BLaER1 (cell line): ENCODE results near the gene PIGQ.

Experiments
- H3K27ac ChIP-seq: shearing (Covaris generic); formaldehyde crosslinking; 2 replicates; pipeline ENCODE4 v1.8.1; 2022
- H3K27me3 ChIP-seq: shearing (Covaris generic); formaldehyde crosslinking; 2 replicates; pipeline ENCODE4 v1.8.1; 2022
- H3K36me3 ChIP-seq: shearing (Covaris generic); formaldehyde crosslinking; 2 replicates; pipeline ENCODE4 v1.8.1; 2022
- H3K4me1 ChIP-seq: shearing (Covaris generic); formaldehyde crosslinking; 2 replicates; pipeline ENCODE4 v1.8.1; 2022
- H3K4me2 ChIP-seq: shearing (Covaris generic); formaldehyde crosslinking; 2 replicates; pipeline ENCODE4 v1.8.1; 2022
- H3K4me3 ChIP-seq: shearing (Covaris generic); formaldehyde crosslinking; 2 replicates; pipeline ENCODE4 v1.8.1; 2022
- H3K9ac ChIP-seq: shearing (Covaris generic); formaldehyde crosslinking; 2 replicates; pipeline ENCODE4 v1.8.1; 2022
- H3K9me3 ChIP-seq: shearing (Covaris generic); formaldehyde crosslinking; 2 replicates; pipeline ENCODE4 v1.8.1; 2022
- H4K20me1 ChIP-seq: shearing (Covaris generic); formaldehyde crosslinking; 2 replicates; pipeline ENCODE4 v1.8.1; 2022
- Cebpa-rat ChIP-seq: shearing (Covaris generic); IDR thresholded peaks from 2 replicates; pipeline ENCODE4 v1.8.1; 2022

The PIGQ gene

DNA sequence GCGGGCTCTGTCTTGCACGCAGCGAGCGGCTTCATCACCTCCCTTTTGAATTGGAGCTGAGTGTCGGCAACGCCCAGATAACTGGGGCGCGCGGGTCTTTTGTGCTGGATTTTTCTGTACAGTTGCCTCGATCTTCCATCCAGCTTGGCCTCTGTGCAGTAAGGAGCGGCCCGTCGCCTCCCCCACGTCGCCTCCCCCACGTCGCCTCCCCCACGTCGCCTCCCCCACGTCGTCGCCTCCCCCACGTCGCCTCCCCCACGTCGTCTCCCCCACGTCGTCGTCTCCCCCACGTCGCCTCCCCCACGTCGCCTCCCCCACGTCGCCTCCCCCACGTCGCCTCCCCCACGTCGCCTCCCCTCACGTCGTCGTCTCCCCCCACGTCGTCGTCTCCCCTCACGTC, 25.3 kb upstream of the PIGQ start:
- TF ChIP-seq Cebpa-rat, result no peak
- H3K4me1 ChIP-seq, result peaks cover 67% of the 10 kb centered on the region

GRCh38 chr16:546909-547770, 22.6 kb upstream of the PIGQ start:
- H3K9ac ChIP-seq, result peak overlapping the region; percentile 41; the same call in 1 of the 2 replicates
- peak overlapping the region; percentile 53 for H3K4me3 ChIP-seq

More for the DNA sequence above, 25.3 kb upstream of the PIGQ start:
- peak overlapping the region; percentile 58; the same call in 1 of the 2 replicates for H3K27ac ChIP-seq
- no peaks in the 10 kb centered on the region for H3K9me3 ChIP-seq
- no peak overlapping the region for H3K4me3 ChIP-seq
- peaks cover 91% of the 10 kb centered on the region for H4K20me1 ChIP-seq
- H3K27me3 ChIP-seq, result no peaks in the 10 kb centered on the region
- H3K9ac ChIP-seq, result peak overlapping the region; percentile 55
- peak overlapping the region; percentile 71 for H3K4me2 ChIP-seq
- peaks cover 62% of the 10 kb centered on the region for H3K36me3 ChIP-seq

DNA sequence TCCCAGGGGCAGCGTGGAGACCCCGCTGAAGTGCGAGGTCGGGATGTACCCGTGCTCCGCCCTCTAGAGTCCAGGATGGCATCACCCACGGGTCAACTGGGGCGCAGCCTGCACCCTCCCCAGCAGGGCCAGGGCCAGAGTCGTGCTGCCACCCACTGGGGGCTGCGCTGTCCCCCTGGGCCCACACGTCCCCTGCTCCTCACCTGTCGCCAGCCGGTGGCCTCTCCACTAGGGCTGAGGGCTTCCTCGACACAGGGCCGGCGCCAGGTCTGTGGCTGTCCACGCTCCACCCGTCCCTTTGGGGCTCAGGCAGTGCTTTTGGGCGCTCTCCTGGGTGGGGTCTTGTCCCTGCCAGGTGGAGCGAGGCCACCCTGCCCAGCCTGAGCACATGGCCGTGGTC, 21.2 kb upstream of the PIGQ start:
- H4K20me1 ChIP-seq, result peaks cover 68% of the 10 kb centered on the region
- peak overlapping the region; percentile 71 for H3K27ac ChIP-seq
- peaks cover 64% of the 10 kb centered on the region for H3K36me3 ChIP-seq
- no peaks in the 10 kb centered on the region for H3K9me3 ChIP-seq
- no peaks in the 10 kb centered on the region for H3K27me3 ChIP-seq
- no peak for TF ChIP-seq Cebpa-rat
- H3K4me1 ChIP-seq, result peaks cover 46% of the 10 kb centered on the region
- peak overlapping the region; percentile 79 for H3K4me2 ChIP-seq
- peak overlapping the region; percentile 29; the same call in 1 of the 2 replicates for H3K9ac ChIP-seq
- H3K4me3 ChIP-seq, result no peak overlapping the region

More at GRCh38 chr16:546909-547770, 22.6 kb upstream of the PIGQ start:
- peaks cover 81% of the 10 kb centered on the region for H4K20me1 ChIP-seq
- peaks cover 62% of the 10 kb centered on the region for H3K36me3 ChIP-seq
- H3K4me1 ChIP-seq, result peaks cover 59% of the 10 kb centered on the region
- no peak for TF ChIP-seq Cebpa-rat
- peak overlapping the region; percentile 71 for H3K27ac ChIP-seq
- H3K9me3 ChIP-seq, result no peaks in the 10 kb centered on the region
- H3K4me2 ChIP-seq, result peak overlapping the region; percentile 79
- no peaks in the 10 kb centered on the region for H3K27me3 ChIP-seq

GRCh38 chr16:549544-550263, 20.1 kb upstream of the PIGQ start:
- Histone ChIP-seq H3K9me3 (no peaks in the 10 kb centered on the region), H3K9ac (no peak overlapping the region), H3K27me3 (no peaks in the 10 kb centered on the region), H4K20me1 (peaks cover 69% of the 10 kb centered on the region), H3K4me2 (no peak overlapping the region), H3K27ac (no peak overlapping the region), H3K4me3 (no peak overlapping the region), H3K4me1 (peaks cover 38% of the 10 kb centered on the region), H3K36me3 (peaks cover 70% of the 10 kb centered on the region)
- TF ChIP-seq Cebpa-rat, result no peak

DNA sequence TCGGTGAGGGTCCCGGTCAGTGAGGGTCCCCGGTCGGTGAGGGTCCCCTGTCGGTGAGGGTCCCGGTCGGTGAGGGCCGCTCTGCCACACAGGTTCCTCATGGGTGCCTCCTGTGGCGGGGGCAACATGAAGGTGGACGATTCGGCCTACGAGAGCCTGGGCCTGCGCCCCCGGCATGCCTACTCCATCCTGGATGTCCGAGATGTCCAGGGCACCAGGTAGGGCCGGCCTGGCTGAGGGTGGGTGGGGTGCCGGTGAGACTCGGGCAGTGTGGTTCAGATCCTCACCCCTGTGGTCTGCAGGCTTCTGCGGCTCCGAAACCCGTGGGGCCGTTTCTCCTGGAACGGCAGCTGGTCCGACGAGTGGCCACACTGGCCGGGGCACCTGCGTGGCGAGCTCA, 18.6 kb upstream of the PIGQ start:
- H3K36me3 ChIP-seq, result peaks cover 75% of the 10 kb centered on the region
- H3K9ac ChIP-seq, result no peak overlapping the region
- H4K20me1 ChIP-seq, result peaks cover 59% of the 10 kb centered on the region
- no peak for TF ChIP-seq Cebpa-rat
- H3K4me2 ChIP-seq, result no peak overlapping the region
- no peak overlapping the region for H3K27ac ChIP-seq
- no peak overlapping the region for H3K4me3 ChIP-seq
- H3K4me1 ChIP-seq, result peaks cover 45% of the 10 kb centered on the region
- H3K27me3 ChIP-seq, result no peaks in the 10 kb centered on the region
- H3K9me3 ChIP-seq, result no peaks in the 10 kb centered on the region

DNA sequence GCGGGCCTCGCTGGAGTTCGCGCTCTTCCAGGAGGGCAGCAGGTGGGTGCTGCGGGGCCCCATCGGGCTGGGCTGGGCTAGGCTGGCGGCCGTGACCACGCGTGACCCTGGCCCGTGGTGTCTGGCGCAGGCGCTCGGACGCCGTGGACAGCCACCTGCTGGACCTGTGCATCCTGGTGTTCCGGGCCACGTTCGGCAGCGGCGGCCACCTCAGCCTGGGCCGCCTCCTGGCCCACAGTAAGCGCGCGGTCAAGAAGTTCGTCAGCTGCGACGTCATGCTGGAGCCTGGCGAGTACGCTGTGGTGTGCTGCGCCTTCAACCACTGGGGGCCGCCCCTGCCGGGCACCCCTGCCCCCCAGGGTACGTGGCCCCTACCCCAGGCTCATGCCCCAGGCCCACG, 17.6 kb upstream of the PIGQ start:
- TF ChIP-seq Cebpa-rat, result no peak
- no peak overlapping the region for H3K9ac ChIP-seq
- H3K4me2 ChIP-seq, result no peak overlapping the region
- no peaks in the 10 kb centered on the region for H3K9me3 ChIP-seq
- H3K4me1 ChIP-seq, result peaks cover 45% of the 10 kb centered on the region
- H3K27ac ChIP-seq, result no peak overlapping the region
- H4K20me1 ChIP-seq, result peaks cover 52% of the 10 kb centered on the region
- peaks cover 69% of the 10 kb centered on the region for H3K36me3 ChIP-seq
- no peak overlapping the region for H3K4me3 ChIP-seq
- no peaks in the 10 kb centered on the region for H3K27me3 ChIP-seq

GRCh38 chr16:553601-554296, 16.0 kb upstream of the PIGQ start:
- Histone ChIP-seq H4K20me1 (peaks cover 52% of the 10 kb centered on the region), H3K27ac (no peak overlapping the region), H3K36me3 (peaks cover 54% of the 10 kb centered on the region), H3K9ac (no peak overlapping the region), H3K4me2 (no peak overlapping the region), H3K27me3 (peaks cover 8% of the 10 kb centered on the region), H3K4me1 (peaks cover 45% of the 10 kb centered on the region), H3K4me3 (no peak overlapping the region), H3K9me3 (no peaks in the 10 kb centered on the region)
- no peak for TF ChIP-seq Cebpa-rat

DNA sequence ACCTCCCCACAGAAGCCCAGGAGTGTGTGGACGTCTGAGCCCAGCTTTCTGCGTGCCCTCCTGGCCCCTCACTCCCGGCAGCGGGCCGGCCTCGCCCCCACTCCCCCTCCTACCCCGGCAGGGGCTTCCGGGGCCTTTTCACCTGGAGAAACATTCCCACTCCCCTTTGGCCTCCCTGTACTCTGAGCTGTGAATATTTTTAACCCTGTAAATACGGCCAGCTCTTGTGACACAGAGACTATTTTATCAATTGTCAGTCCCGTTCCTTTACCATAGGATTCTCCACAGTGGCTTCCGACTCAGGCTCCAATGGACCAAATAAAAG, 15.5 kb upstream of the PIGQ start:
- TF ChIP-seq Cebpa-rat, result no peak
- Histone ChIP-seq H3K36me3 (peaks cover 52% of the 10 kb centered on the region), H3K4me3 (no peak overlapping the region), H3K4me1 (peaks cover 47% of the 10 kb centered on the region), H4K20me1 (peaks cover 57% of the 10 kb centered on the region), H3K9ac (no peak overlapping the region), H3K4me2 (no peak overlapping the region), H3K27ac (no peak overlapping the region), H3K27me3 (peaks cover 13% of the 10 kb centered on the region), H3K9me3 (no peaks in the 10 kb centered on the region)

DNA sequence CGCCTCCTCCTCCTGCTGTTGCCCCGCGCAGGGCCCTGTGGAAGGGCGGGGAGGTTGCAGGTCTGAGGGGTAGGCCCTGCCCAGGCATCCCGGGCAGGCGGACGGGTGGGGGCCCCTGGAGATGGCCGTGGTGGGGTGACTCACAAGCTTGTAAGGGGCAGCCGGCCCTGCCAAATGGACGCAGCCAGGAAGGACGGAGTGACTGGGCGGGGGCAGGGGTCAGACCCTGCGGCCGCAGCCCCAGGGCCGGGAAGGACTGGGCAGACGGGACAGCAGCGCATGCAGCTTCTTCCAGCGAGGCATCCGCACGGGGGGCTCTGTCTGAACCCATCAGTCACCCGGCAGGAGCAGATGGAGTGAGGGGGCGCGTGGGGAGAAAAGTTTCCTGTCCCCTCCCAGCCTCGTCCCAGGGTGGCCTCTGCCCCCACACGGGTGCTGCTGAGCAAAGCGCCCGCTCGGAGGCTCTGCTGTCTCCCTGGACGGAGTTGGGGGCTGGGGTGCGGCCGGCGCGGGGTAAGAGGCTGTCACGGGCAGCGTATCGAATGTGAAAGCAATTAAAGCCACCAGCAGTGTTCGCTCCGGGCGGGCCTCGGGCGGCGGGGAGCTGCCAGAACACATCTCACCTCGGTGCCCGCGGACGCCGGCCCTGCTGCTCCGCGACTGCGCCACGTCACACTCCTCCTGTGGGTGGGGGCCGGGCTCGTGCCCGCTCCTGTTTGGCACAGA, 15.0 kb upstream of the PIGQ start:
- H3K4me1 ChIP-seq, result peaks cover 53% of the 10 kb centered on the region
- H3K4me3 ChIP-seq, result no peak overlapping the region
- TF ChIP-seq Cebpa-rat, result no peak
- peaks cover 62% of the 10 kb centered on the region for H4K20me1 ChIP-seq
- H3K36me3 ChIP-seq, result peaks cover 48% of the 10 kb centered on the region
- H3K27me3 ChIP-seq, result peaks cover 18% of the 10 kb centered on the region
- peak overlapping the region; percentile 42; the same call in 1 of the 2 replicates for H3K4me2 ChIP-seq
- H3K9me3 ChIP-seq, result no peaks in the 10 kb centered on the region
- no peak overlapping the region for H3K9ac ChIP-seq
- H3K27ac ChIP-seq, result no peak overlapping the region
